HepG2 (cell line): ENCODE results near the gene TBC1D22A. TPM values are rescaled to one million over a fixed set of nuclear protein-coding genes. Genes with fewer than 3 reads are reported as not detected.

Experiments
- ATAC-seq: fragments of 200-7000 bp; cut with Tn5 transposase; 3 replicates; pipeline ENCODE4 v1.9.1; 2020; ENCODE audit warnings: mild to moderate bottlenecking, moderate library complexity
- BruUV-seq: library from RNA; stranded (reverse); fragments of 400-500 nt; replicated peaks from 2 replicates; lab custom pipeline; 2021; lab: Mats Ljungman, UMichigan
- CTCF ChIA-PET: fragments of 300-600 bp; formaldehyde crosslinking; extraction: SDS; loops from one replicate; lab custom pipeline; 2021; ENCODE audit warnings: low total read pairs, inconsistent platforms, low intra/inter-chr PET ratio; lab: Yijun Ruan, JAX
- POLR2A ChIA-PET: fragments of 350-600 bp; sonication (Branson Sonifier 250); formaldehyde crosslinking; loops from one replicate; lab custom pipeline; 2020; ENCODE audit warnings: antibody characterized with exemption, inconsistent platforms; lab: Yijun Ruan, JAX
- DNase-seq: peaks from one replicate; pipeline ENCODE4 v3.0.0-alpha.2; 2015; ENCODE audit warnings: low spot score
- FAIRE-seq: peaks from 3 replicates; lab custom pipeline; 2011; peaks lifted over from hg19 to GRCh38; lab: Jason Lieb, UNC
- H2AFZ ChIP-seq: one replicate; pipeline ENCODE4 v1.6.1; 2011; ENCODE audit warnings: low read length, inconsistent platforms
- H3K27ac ChIP-seq: fragments of 300-600 bp; 3 replicates; pipeline ENCODE4 v1.8.0; 2011; ENCODE audit warnings: mixed run types, mild to moderate bottlenecking, mixed read lengths, low read length, inconsistent platforms; ENCODE audit not compliant: insufficient read depth; ENCODE audit errors: extremely low read length
- H3K27me3 ChIP-seq, 2 experiments: fragments of 200-600 bp in 1 of 2; 2 replicates in 1 of 2; 3 replicates in 1 of 2; pipeline versions ENCODE4 v1.6.0 to v1.8.0; 2011; ENCODE audit warnings: low read length in 2 of 2, mild to moderate bottlenecking in 2 of 2, moderate library complexity in 2 of 2, inconsistent platforms in 1 of 2; ENCODE audit not compliant: insufficient read depth in 2 of 2, control insufficient read depth in 1 of 2
- H3K36me3 ChIP-seq, 2 experiments: fragments of 200-600 bp in 1 of 2; replicated peaks in 1 of 2; 2 replicates in 1 of 2; 3 replicates in 1 of 2; pipeline versions ENCODE4 v1.5.1 to v1.8.0; 2011; ENCODE audit warnings: low read length in 2 of 2, inconsistent platforms in 1 of 2; ENCODE audit not compliant: insufficient read depth in 2 of 2, control insufficient read depth in 1 of 2
- H3K4me1 ChIP-seq: 2 replicates; pipeline ENCODE4 v1.5.1; 2012; ENCODE audit warnings: low read length, inconsistent platforms; ENCODE audit not compliant: insufficient read depth
- H3K4me2 ChIP-seq: 2 replicates; pipeline ENCODE4 v1.6.0; 2011; ENCODE audit warnings: low read depth, low read length, inconsistent platforms
- H3K4me3 ChIP-seq, 3 experiments: fragments of 200-600 bp in 1 of 3; sonication (generic), shearing (Covaris generic) in 1 of 3; replicated peaks in 1 of 3; 2 replicates each; pipeline ENCODE4 v1.5.1; 2011 to 2016; ENCODE audit warnings: low read length in 3 of 3, inconsistent platforms in 2 of 3, low read depth in 2 of 3, mild to moderate bottlenecking in 2 of 3, control low read depth in 1 of 3, mixed read lengths in 1 of 3; ENCODE audit not compliant: insufficient read depth in 1 of 3
- H3K79me2 ChIP-seq: one replicate; pipeline ENCODE4 v1.6.1; 2011; ENCODE audit warnings: low read length, inconsistent platforms; ENCODE audit not compliant: insufficient read depth
- H3K9ac ChIP-seq: 2 replicates; pipeline ENCODE4 v1.6.0; 2011; ENCODE audit warnings: mild to moderate bottlenecking, low read depth, low read length, inconsistent platforms; ENCODE audit not compliant: insufficient read depth
- H3K9me3 ChIP-seq: 2 replicates; pipeline ENCODE4 v1.5.1; 2012; ENCODE audit warnings: mild to moderate bottlenecking, low read length
- H4K20me1 ChIP-seq: 2 replicates; pipeline ENCODE4 v1.6.0; 2011; ENCODE audit warnings: inconsistent platforms, mild to moderate bottlenecking, low read length, moderate library complexity; ENCODE audit not compliant: insufficient read depth
- ARNT ChIP-seq: fragments of 450-650 bp; IDR thresholded peaks from 2 replicates; pipeline ENCODE4 v1.6.1; 2017
- ESRRA ChIP-seq: sonication (generic); formaldehyde crosslinking; IDR thresholded peaks from 2 replicates; pipeline ENCODE4 v1.5.1; 2020; ENCODE audit warnings: mild to moderate bottlenecking, low read depth, missing genetic modification reagents
- FIP1L1 ChIP-seq: fragments of 200-400 bp; formaldehyde crosslinking; IDR thresholded peaks from 2 replicates; pipeline ENCODE4 v1.6.1; 2018; ENCODE audit warnings: low read depth, mild to moderate bottlenecking, low read length, moderate library complexity, borderline replicate concordance; ENCODE audit not compliant: insufficient read depth
- KLF15 ChIP-seq: sonication (generic); formaldehyde crosslinking; IDR thresholded peaks from 2 replicates; pipeline ENCODE4 v1.8.1; 2023; ENCODE audit warnings: borderline replicate concordance, mild to moderate bottlenecking, inconsistent platforms, missing genetic modification reagents, mixed read lengths
- MEF2D ChIP-seq: sonication (generic); formaldehyde crosslinking; IDR thresholded peaks from 2 replicates; pipeline ENCODE4 v1.5.1; 2020; ENCODE audit warnings: mild to moderate bottlenecking, missing genetic modification reagents
- MIER2 ChIP-seq: IDR thresholded peaks from 2 replicates; pipeline ENCODE4 v1.6.1; 2016; ENCODE audit warnings: missing biosample characterization, missing genetic modification reagents
- PAF1 ChIP-seq: IDR thresholded peaks from 2 replicates; pipeline ENCODE4 v1.6.1; 2016; ENCODE audit warnings: missing genetic modification reagents, missing compliant biosample characterization
- PBX3 ChIP-seq: sonication (generic); formaldehyde crosslinking; IDR thresholded peaks from 2 replicates; pipeline ENCODE4 v1.8.1; 2023; ENCODE audit warnings: missing genetic modification reagents, inconsistent platforms, borderline replicate concordance
- SCMH1 ChIP-seq: sonication (generic); formaldehyde crosslinking; IDR thresholded peaks from 2 replicates; pipeline ENCODE4 v1.9.0; 2021; ENCODE audit warnings: missing genetic modification reagents, mild to moderate bottlenecking, borderline replicate concordance
- SOX6 ChIP-seq, 2 experiments: fragments of 450-650 bp in 1 of 2; sonication (generic) in 1 of 2; formaldehyde crosslinking in 1 of 2; IDR thresholded peaks; 2 replicates each; pipeline versions ENCODE4 v1.4.0 to v1.6.1; 2017 to 2020; ENCODE audit warnings: antibody characterized with exemption in 1 of 2, mild to moderate bottlenecking in 1 of 2, missing genetic modification reagents in 1 of 2
- ZHX2 ChIP-seq, 2 experiments: sonication (generic) in 1 of 2; formaldehyde crosslinking in 1 of 2; IDR thresholded peaks; 2 replicates each; pipeline versions ENCODE4 v1.6.1 to v1.9.0; 2014 to 2022; ENCODE audit warnings: antibody characterized with exemption in 1 of 2, borderline replicate concordance in 1 of 2, inconsistent platforms in 1 of 2, low read depth in 1 of 2, missing genetic modification reagents in 1 of 2
- ZMAT3 ChIP-seq: sonication (generic); formaldehyde crosslinking; conservative IDR thresholded peaks from 2 replicates; pipeline ENCODE4 v1.7.0; 2021; ENCODE audit warnings: missing genetic modification reagents
- ZNF205 ChIP-seq: IDR thresholded peaks from 2 replicates; pipeline ENCODE4 v1.6.1; 2018; ENCODE audit warnings: missing biosample characterization, missing genetic modification reagents
- ZNF782 ChIP-seq: sonication (generic); formaldehyde crosslinking; IDR thresholded peaks from 2 replicates; pipeline ENCODE4 v1.4.0; 2020; ENCODE audit warnings: missing genetic modification reagents, mild to moderate bottlenecking, borderline replicate concordance
- ZNF883 ChIP-seq: sonication (generic); formaldehyde crosslinking; IDR thresholded peaks from 2 replicates; pipeline ENCODE4 v1.5.1; 2020; ENCODE audit warnings: mild to moderate bottlenecking, missing genetic modification reagents; ENCODE audit errors: not compliant biosample characterization
- ZSCAN22 ChIP-seq: sonication (generic); formaldehyde crosslinking; IDR thresholded peaks from 2 replicates; pipeline ENCODE4 v1.4.0; 2020; ENCODE audit warnings: mild to moderate bottlenecking, missing genetic modification reagents
- WGBS: methylation state at CpG from one replicate; pipeline ENCODE4 v1.1.6; 2017; ENCODE audit warnings: low lambda C conversion rate; 5-methylcytosine and 5-hydroxymethylcytosine counted together
- in situ Hi-C: cut with HindIII; loops from 2 replicates; pipeline ENCODE4 v1.10.0; 2017; ENCODE audit warnings: low pct_unique_long_range_greater_than_20kb; ENCODE audit not compliant: extremely low pct_ligation_motif_present
- intact Hi-C: fragments of 100-400 bp; cut with micrococcal nuclease; formaldehyde crosslinking; loops from one replicate; pipeline ENCODE4 v1.10.0; 2022; ENCODE audit not compliant: unreplicated experiment
- polyA plus RNA-seq, 8 experiments: library from polyadenylated mRNA; depleted of rRNA in 3 of 8; stranded (reverse) in 7 of 8; unstranded in 1 of 8; fragments of >200 nt; fragmentation: Illumina TruSeq in 4 of 8; extraction: Trizol in 4 of 8; gene quantifications; 2 replicates each; pipeline versions ENCODE4 v1.2.1 to v1.2.3, GENCODE V29; 2011 to 2016; ENCODE audit warnings: low read depth in 4 of 8, missing spikeins in 1 of 8, mixed read lengths in 1 of 8; ENCODE audit not compliant: insufficient read depth in 1 of 8
- total RNA-seq, 5 experiments: library from RNA; depleted of rRNA; stranded (reverse); fragments of >200 nt; fragmentation: Illumina TruSeq; extraction: Trizol; gene quantifications; 2 replicates each; pipeline ENCODE4 v1.2.3, GENCODE V29; 2016; ENCODE audit warnings: low read depth in 1 of 5

Gene TBC1D22A
- total and polyA plus RNA-seq, 2 of the 13 experiments (the other 11 are each of a cell fraction or from before 2014, with no cell fraction given) = 17.3 to 18.0 TPM

- no peak for TF ChIP-seq MEF2D
These were observed 365.0 kb downstream of the TBC1D22A start (continued) for GRCh38 chr22:47127441-47127871.

GRCh38 chr22:47128216-47128615 is 365.8 kb downstream of the TBC1D22A start:
- Histone ChIP-seq H4K20me1 (no peaks in the 10 kb centered on the region), H3K79me2 (no peaks in the 10 kb centered on the region), H3K4me1 (no peaks in the 10 kb centered on the region), H3K4me2 (no peak overlapping the region), H2AFZ (no peak overlapping the region), H3K9ac (no peak overlapping the region), H3K9me3 (no peaks in the 10 kb centered on the region), H3K27me3 (no peaks in the 10 kb centered on the region), H3K4me3 (no peak overlapping the region), H3K27ac (no peak overlapping the region), H3K36me3 (no peaks in the 10 kb centered on the region; a peak in 1 of 5 replicates)
- intact Hi-C loops (no loop called here), in situ Hi-C loops (no loop called here)
- no TSS peak for BruUV-seq
- ChIA-PET CTCF (no interaction called here), POLR2A (no interaction called here)
- DNase-seq (no peak), ATAC-seq (no peak), FAIRE-seq (no peak)
- no peak for TF ChIP-seq ZSCAN22 (CRISPR knock-in tag)
- TF ChIP-seq FIP1L1 = no peak
- TF ChIP-seq PAF1 (CRISPR knock-in tag) = no peak
- no peak for TF ChIP-seq ZHX2 (IDR thresholded peaks at IDR 0.05; ENCODE audit: low read depth)
- no peak for TF ChIP-seq ZHX2 (CRISPR knock-in tag; IDR thresholded peaks at IDR 0.05; ENCODE audit: borderline replicate concordance)
- no peak for TF ChIP-seq ZNF883 (CRISPR knock-in tag)
- no peak for TF ChIP-seq ZNF782
- TF ChIP-seq ZMAT3 (CRISPR knock-in tag) = no peak
- TF ChIP-seq KLF15 (CRISPR knock-in tag) = no peak
- TF ChIP-seq ZNF205 = no peak
- no peak for TF ChIP-seq MIER2 (CRISPR knock-in tag)
- TF ChIP-seq SOX6 (IDR thresholded peaks at IDR 0.05) = no peak
- TF ChIP-seq SOX6 (CRISPR knock-in tag; IDR thresholded peaks at IDR 0.05) = no peak
- TF ChIP-seq SCMH1 = no peak
- TF ChIP-seq PBX3 = no peak
- no peak for TF ChIP-seq ESRRA (CRISPR knock-in tag)
- no peak for TF ChIP-seq ARNT
- 72% methylated on average over 6 of the region's 7 CpGs for WGBS
